Stimulated activated CD4-positive, alpha-beta T cell treated with anti-CD3 and anti-CD28 coated beads, Interleukin-12 subunit alpha, Interleukin-12 subunit beta, amount 100 ng/mL, for 24 hours (primary cell): ENCODE measurements around the gene CELA2B.
A peak's percentile ranks its signal among the peaks of the same experiment; 100 is the strongest.
"Not testable (repeated sequence)": the region's sequence is repeated elsewhere in the genome, so short reads cannot be mapped to it uniquely, and the experiment has no call there.

Experiments
- DNase-seq, 2 experiments: peaks; one replicate each; pipeline ENCODE4 v3.0.0-alpha.2; 2020; ENCODE audit warnings: low read depth in 2 of 2

Gene CELA2B

GRCh38 chr1:15500184-15501178 is 24.6 kb downstream of the CELA2B start:
- DNase-seq = no peak

- DNase-seq = peak in 1 of 2 experiments; percentile 58
These were observed 25.5 kb downstream of the CELA2B start for GRCh38 chr1:15501208-15502032.

- DNase-seq = no peak
These were observed 28.5 kb downstream of the CELA2B start for GRCh38 chr1:15504436-15504835.

DNA sequence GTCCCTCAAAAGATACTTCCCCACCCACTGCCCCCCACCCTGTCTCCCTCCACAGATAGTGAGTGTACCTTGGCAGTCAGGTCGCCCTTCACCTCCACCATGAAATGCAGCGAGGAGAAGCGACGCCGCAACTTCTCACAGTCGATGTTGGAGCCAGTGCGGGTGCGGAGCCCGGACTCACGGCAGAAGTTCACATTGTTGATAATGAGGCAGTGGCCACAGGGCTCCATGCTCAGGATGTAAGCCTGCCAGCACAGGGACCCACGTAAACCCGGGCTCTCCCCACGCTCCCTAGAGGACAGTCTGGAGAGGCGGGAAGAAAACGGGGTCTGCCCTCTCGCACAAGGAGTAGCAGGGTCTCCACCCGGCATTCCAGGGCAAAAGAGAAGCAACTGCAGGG is 30.9 kb downstream of the CELA2B start:
- DNase-seq = no peak

DNA sequence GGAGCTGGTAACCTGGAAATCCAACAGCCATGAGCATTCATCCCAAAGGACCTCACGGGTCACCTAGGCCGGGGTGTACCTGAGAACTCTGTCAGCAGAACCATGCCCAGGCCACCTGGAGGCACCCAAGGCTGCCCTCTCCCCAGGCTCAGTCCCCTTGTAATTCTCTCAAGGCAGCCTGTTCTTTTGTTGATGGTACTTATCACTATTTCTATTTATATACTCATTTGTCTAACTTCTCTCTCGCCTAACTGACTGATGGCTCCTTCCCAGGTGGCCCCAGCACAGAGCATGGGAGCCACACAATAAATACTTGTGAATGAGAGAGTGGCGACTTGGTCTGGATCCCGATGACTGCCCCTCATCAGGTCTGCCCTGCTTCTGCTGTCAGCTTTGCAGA is 31.4 kb downstream of the CELA2B start:
- DNase-seq = no peak

DNA sequence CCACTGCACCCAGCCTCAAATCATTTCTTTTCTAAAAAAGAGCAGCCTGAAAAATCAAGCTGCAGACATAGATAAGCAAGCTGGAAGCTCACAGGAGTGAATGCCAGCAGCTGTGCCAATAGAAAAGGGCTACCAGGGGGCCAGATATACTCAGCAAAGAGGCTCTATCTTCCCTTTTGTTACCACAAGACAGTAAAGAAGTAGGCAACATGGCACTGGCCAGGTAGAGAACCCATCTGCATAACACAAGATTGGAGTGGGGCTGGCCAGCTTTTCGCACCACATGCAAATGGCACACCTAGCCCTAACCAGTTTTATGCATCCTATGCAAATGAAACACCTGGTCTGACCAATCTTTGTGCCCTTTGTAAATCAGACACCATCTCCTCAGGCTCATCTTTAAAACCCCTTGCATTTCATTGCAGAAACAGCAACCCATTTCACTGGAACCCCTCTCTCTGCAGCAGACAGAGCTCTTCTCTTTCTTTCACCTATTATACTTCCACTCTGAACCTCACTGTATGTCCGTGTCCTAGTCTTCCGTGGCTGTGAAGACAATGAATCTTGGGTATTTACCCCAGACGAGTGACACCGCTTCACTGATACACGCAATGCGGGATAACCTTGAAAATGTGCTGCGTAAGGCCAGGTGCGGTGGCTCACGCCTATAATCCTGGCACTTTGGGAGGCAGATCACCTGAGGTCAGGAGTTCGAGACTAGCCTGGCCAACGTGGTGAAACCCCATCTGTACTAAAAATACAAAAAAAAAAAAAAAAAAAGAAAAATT is 33.0 kb downstream of the CELA2B start:
- no peak for DNase-seq

DNA sequence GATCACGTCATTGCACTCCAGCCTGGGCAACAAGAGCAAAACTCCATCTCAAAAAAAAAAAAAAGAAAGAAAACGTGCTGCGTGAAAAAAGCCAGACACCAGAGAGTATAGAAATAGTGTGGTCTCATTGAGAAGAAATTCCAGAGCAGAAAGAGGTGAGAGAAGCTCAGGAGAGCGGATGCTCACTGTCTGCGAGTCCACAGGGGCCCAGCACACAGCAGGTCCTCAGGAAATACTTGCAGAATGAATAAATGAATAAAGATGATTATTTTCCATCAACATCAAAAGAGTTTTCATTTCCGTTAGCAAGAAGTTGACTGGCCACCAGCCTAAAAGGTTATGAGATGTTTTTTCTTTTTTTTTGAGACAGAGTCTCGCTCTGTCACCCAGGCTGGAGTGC is 33.7 kb downstream of the CELA2B start:
- DNase-seq = no peak

DNA sequence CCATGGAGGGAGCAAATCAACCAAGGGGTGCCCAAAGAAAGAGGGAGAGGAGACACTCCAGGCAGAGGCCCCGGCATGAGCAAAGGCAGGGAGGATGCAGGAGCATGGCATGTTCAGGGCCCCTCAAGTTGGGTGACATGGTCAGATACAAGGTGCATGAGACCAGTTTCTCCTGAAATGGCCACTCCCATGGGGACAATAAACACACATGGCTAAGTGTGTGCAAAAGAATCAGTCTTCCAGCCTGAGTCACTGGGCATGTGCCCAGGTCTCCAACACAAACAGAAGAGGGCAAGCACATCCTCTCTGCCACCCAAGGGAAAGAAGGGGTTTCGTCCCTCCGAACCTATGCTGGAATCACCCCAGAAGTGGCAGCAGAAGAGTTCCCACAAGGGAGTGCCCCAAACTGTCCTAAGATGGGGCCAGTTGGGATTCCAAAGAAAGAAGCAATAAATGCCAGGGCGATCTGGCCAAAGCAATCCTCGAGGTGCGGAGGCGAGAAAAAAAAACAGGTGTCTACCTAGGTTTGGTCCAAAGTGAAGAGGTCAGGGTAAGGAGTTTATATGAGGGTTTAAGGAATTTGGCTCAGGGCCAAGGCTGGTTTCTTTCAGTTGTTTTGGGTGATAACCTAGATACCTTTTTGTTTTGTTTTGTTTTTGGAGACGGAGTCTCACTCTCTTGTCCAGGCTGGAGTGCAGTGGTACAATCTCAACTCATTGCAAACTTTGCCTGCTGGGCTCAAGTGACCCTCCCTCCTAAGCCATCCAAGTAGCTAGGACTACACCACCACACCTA is 34.9 kb downstream of the CELA2B start:
- DNase-seq = no peak

DNA sequence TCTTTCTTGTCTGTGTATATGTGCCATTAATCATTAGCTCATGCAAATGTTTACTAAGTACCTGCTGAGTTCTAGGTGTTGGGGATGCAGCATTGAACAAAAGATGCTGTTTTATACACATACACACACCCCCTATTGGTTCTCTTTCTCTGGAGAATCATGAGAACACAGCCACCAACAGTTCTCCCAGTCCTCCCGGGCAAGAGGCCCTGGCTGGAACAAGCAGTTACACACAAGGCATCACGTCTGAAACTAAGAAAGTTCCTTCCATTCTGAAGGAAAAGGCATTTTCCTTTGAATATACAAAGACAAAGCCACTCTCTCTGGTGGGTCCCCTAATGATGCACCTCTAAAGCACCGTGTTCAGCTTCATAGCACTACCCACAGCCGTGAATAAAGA is 37.3 kb downstream of the CELA2B start:
- no peak for DNase-seq

- DNase-seq = no peak
These were observed 38.0 kb downstream of the CELA2B start for GRCh38 chr1:15513919-15514318.

GRCh38 chr1:15514557-15514956 is 38.7 kb downstream of the CELA2B start:
- DNase-seq = not testable (repeated sequence)

- DNase-seq = no peak
These were observed 39.2 kb downstream of the CELA2B start for GRCh38 chr1:15515022-15515663.

GRCh38 chr1:15519625-15520024 is 43.7 kb downstream of the CELA2B start:
- DNase-seq = no peak

DNA sequence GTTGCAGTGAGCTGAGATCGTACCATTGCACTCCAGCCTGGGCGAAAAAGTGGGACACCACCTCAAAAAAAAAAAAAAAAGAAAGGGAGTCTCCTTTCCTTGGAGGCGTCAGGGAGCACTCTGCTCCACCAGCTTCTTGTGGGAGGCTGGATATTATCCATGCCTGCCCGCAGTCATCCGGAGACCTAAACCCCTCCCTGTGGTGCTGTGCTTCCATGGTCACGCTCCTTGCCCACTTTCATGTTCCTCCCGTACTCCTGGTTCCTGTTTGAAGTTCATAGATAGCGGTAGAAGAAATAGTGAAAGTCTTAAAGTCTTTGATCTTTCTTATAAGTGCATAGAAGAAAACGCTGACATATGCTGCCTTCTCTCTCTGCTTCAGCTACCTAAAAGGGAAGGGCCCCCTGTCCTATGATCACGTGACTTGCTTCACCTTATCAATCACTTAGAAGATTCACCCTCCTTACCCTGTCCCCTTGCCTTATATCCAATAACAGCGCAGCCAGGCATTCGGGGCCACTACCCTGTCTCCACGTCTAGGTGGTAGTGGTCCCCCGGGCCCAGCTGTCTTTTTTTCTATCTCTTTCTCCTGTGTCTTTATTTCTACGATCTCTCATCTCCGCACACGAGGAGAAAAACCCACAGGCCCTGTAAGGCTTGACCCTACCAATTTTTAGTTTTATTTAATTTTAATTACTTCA is 45.5 kb downstream of the CELA2B start:
- not testable (repeated sequence) for DNase-seq

DNA sequence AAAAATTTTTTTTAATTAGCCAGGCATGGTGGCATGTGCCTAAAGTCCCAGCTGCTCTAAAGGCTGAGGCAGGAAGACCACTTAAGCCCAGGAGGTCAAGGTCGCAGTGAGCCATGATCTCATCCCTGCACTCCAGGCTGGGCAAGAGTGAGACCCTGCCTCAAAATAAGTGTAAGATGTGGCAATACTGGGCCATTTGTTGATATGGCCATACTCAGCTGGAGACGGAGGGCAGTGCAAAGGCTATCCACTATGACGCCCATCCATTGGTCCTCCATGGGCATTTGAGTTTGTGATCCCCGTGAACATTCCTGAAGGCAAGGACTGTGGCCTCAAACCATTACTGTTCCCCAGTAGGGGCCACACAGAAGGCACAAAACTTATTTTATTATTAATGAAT is 46.6 kb downstream of the CELA2B start:
- DNase-seq = no peak

- no peak for DNase-seq
These were observed 47.5 kb downstream of the CELA2B start for GRCh38 chr1:15523104-15524020.

DNA sequence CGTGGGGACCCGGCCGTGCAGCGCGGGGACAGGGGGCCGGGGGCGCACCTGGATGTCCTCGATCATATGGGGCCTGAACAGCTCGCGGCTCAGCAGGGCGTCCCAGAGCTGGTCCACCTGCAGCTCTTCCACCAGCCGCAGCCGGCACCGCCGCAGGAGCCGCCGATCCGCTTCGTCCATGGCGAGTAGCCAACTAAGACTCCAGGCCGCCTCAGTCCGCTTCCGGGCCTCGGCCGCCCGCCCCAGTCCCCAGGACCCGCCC is 48.0 kb downstream of the CELA2B start, which contains the start of gene CASP9:
CASP9 (minus strand) TSS at position 195 of the 262 bp plus-strand sequence; CDS start at position 180, 15 bp downstream.
- no peak for DNase-seq

- peak; percentile 100 for DNase-seq
These were observed 48.6 kb downstream of the CELA2B start for GRCh38 chr1:15524283-15525049.
